Peyer's patch (tissue), 4 donors: ENCODE measurements around the gene FAM20A.

Experiments used
- POLR2A ChIP-seq, 2 donors: fragments of 450-650 bp; IDR thresholded peaks; one replicate each; pipeline ENCODE4 v1.5.1; 2017; ENCODE audit warnings: antibody characterized with exemption in 2 of 2, mild to moderate bottlenecking in 2 of 2, moderate library complexity in 2 of 2
- TF ChIP-seq, protein P1 (sequence below), 6 experiments: fragments of 450-650 bp in 4 of 6; fragments of 200-600 bp in 2 of 6; sonication (generic) in 1 of 6; IDR thresholded peaks; one replicate each; pipeline ENCODE4 v1.5.1; 2017 to 2019; ENCODE audit warnings: antibody characterized with exemption in 6 of 6, mild to moderate bottlenecking in 3 of 6, moderate library complexity in 1 of 6

DNA sequence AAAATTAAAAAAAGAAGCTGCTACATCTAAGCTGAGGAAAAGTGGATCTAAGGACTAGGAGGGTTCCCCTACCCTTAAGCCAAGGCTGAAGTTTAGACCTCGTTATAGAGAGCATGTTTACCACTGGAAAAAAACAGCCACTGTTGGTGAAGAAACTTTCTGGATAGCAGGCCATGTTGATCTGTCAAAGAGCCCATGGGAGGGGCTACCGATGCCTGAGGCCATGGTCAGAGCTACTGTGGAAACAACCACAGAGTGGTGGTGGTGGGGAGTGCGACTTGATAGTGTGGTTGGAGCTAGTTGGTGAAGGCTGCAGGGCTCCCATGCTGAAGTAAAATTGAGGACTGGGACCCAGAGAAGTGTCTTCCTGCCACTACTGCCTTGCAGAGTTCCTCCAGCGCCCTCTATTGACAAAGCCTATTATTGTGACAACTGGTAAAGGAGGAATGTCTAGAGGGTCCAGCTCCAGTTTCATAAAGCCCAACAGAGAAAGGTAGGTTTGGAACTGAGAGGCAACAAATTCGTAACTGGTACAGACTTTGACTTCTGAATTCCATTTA lies 12.7 kb upstream of the FAM20A start:
- TF ChIP-seq, protein P1, sequence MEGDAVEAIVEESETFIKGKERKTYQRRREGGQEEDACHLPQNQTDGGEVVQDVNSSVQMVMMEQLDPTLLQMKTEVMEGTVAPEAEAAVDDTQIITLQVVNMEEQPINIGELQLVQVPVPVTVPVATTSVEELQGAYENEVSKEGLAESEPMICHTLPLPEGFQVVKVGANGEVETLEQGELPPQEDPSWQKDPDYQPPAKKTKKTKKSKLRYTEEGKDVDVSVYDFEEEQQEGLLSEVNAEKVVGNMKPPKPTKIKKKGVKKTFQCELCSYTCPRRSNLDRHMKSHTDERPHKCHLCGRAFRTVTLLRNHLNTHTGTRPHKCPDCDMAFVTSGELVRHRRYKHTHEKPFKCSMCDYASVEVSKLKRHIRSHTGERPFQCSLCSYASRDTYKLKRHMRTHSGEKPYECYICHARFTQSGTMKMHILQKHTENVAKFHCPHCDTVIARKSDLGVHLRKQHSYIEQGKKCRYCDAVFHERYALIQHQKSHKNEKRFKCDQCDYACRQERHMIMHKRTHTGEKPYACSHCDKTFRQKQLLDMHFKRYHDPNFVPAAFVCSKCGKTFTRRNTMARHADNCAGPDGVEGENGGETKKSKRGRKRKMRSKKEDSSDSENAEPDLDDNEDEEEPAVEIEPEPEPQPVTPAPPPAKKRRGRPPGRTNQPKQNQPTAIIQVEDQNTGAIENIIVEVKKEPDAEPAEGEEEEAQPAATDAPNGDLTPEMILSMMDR (IDR thresholded peaks at IDR 0.05): peak in 4 of 6 experiments; percentile 25 to 44 (median 26)
- TF ChIP-seq POLR2A (IDR thresholded peaks at IDR 0.05): no peak
